ENCODE data around the gene PPP1CB.
A peak's percentile ranks its signal among the peaks of the same experiment; 100 is the strongest.

Gene PPP1CB

DNA sequence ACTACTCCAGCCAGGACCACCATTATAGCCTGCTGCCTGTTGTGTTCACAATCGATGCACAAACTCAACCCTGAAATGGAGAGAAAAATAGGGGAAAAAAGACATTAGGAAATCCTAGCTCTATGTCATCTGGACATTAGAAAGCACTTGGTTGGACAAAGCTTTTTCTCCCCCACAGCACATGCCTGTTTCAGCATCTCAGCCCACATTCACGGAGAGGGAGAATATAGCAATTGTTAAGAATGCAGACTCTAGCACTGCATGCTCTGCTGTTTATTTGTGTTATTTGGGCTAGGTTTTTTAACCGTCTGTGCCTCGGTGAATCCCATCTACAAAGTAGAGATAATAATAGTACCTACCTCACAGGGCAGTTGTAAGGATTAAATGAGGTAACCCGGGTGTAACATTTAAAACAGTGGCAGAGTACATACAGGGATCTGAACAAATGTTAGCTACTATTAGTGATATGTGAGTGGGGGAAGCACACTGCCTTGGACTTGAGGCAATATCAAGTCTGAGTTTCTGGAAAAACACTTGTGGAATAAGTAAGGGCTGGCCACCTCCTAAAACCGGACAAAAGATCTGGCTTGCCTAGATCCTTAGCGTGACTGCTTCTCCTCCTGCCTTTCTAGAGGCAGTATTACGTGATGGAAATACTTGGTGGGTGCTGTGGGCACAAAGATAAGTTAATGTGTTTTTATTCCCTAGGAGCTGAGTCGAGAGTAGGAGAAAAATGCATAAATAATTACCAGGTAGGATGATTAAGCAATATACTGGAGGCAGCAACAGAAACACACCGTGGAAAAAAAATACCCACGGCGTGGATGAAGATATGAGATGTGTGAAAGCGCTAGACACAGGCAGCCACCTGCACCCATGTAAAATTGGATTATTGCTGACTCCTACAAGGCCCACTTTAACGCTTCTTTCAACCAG is 1.0 kb upstream of the PPP1CB start:
- Histone ChIP-seq H3K36me3 (ENCODE audit: control insufficient read depth, low read length) (peaks cover 18% of the 10 kb centered on the region), H3K27ac (ENCODE audit: low read depth, low read length) (peak overlapping the region; percentile 81), H3K4me1 (ENCODE audit: control insufficient read depth, low read length) (peaks cover 24% of the 10 kb centered on the region), H3K27me3 (ENCODE audit: control insufficient read depth, low read length) (no peaks in the 10 kb centered on the region), H3K9me2 (replicated peaks; ENCODE audit: control insufficient read depth, low read length) (no peaks in the 10 kb centered on the region), H3K4me2 (ENCODE audit: low read length) (peak overlapping the region; percentile 80), H3K4me3 (ENCODE audit: low read length) (peak overlapping the region; percentile 91), H3K9me3 (ENCODE audit: control insufficient read depth, insufficient read depth, low read length) (no peaks in the 10 kb centered on the region), H4K20me1 (ENCODE audit: control insufficient read depth, insufficient read depth, low read depth, low read length) (peaks cover 17% of the 10 kb centered on the region), H3F3A (ENCODE audit: control insufficient read depth, insufficient read depth) (0 out of 2 replicates have a peak, but pooled peaks cover 5% of the 10 kb centered on the region), H3K79me2 (ENCODE audit: control insufficient read depth, low read length) (peaks cover 52% of the 10 kb centered on the region)
- no peak for TF ChIP-seq EZH2phosphoT487 (IDR thresholded peaks at IDR 0.05; ENCODE audit: borderline replicate concordance, low read length)
- TF ChIP-seq, protein P1, sequence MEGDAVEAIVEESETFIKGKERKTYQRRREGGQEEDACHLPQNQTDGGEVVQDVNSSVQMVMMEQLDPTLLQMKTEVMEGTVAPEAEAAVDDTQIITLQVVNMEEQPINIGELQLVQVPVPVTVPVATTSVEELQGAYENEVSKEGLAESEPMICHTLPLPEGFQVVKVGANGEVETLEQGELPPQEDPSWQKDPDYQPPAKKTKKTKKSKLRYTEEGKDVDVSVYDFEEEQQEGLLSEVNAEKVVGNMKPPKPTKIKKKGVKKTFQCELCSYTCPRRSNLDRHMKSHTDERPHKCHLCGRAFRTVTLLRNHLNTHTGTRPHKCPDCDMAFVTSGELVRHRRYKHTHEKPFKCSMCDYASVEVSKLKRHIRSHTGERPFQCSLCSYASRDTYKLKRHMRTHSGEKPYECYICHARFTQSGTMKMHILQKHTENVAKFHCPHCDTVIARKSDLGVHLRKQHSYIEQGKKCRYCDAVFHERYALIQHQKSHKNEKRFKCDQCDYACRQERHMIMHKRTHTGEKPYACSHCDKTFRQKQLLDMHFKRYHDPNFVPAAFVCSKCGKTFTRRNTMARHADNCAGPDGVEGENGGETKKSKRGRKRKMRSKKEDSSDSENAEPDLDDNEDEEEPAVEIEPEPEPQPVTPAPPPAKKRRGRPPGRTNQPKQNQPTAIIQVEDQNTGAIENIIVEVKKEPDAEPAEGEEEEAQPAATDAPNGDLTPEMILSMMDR (IDR thresholded peaks at IDR 0.05; ENCODE audit: low read depth, low read length, poor library complexity, severe bottlenecking) = no peak

DNA sequence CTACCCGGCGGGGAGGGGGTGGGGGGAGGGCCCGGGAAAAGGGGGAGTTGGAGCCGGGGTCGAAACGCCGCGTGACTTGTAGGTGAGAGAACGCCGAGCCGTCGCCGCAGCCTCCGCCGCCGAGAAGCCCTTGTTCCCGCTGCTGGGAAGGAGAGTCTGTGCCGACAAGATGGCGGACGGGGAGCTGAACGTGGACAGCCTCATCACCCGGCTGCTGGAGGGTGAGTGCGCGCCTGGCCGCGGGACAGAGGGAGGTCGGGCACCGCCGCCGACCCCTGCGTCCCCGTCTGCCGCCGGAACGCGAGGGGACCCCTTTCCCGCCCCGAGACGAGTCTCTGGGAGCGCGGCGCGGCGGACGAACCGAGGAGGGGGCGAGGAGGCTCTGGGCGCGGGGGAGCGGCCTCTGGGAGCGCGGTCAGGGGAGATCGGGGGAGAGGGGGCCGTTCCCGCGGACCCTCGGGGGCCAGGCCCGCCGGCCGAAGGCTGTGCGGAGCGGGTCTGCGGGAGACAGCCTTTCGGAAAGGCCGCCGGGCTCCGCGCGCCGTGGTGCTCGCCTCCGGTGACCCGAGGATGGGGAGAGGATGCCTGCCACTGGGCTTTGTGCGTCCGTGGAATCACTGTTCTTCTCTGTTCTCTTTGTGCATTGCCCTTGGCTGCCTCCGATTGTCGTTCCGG is 463 bp downstream of the PPP1CB start:
- H3K27me3 ChIP-seq (ENCODE audit: control insufficient read depth, low read length) = no peaks in the 10 kb centered on the region
- H3K9me3 ChIP-seq (ENCODE audit: control insufficient read depth, insufficient read depth, low read length) = no peaks in the 10 kb centered on the region
- H3K4me1 ChIP-seq (ENCODE audit: control insufficient read depth, low read length) = peaks cover 36% of the 10 kb centered on the region
- H3F3A ChIP-seq (ENCODE audit: control insufficient read depth, insufficient read depth) = 0 out of 2 replicates have a peak, but pooled peaks cover 5% of the 10 kb centered on the region
- H3K9me2 ChIP-seq (replicated peaks; ENCODE audit: control insufficient read depth, low read length) = no peaks in the 10 kb centered on the region
- peaks cover 67% of the 10 kb centered on the region for H3K79me2 ChIP-seq (ENCODE audit: control insufficient read depth, low read length)
- H3K4me3 ChIP-seq (ENCODE audit: low read length) = peak overlapping the region; percentile 91
- peak overlapping the region; percentile 81 for H3K27ac ChIP-seq (ENCODE audit: low read depth, low read length)
- TF ChIP-seq, protein P1 (IDR thresholded peaks at IDR 0.05; ENCODE audit: low read depth, low read length, poor library complexity, severe bottlenecking) = no peak
- TF ChIP-seq EZH2phosphoT487 (IDR thresholded peaks at IDR 0.05; ENCODE audit: borderline replicate concordance, low read length) = no peak
- peaks cover 30% of the 10 kb centered on the region for H4K20me1 ChIP-seq (ENCODE audit: control insufficient read depth, insufficient read depth, low read depth, low read length)
- H3K36me3 ChIP-seq (ENCODE audit: control insufficient read depth, low read length) = peaks cover 31% of the 10 kb centered on the region
- H3K4me2 ChIP-seq (ENCODE audit: low read length) = peak overlapping the region; percentile 87

DNA sequence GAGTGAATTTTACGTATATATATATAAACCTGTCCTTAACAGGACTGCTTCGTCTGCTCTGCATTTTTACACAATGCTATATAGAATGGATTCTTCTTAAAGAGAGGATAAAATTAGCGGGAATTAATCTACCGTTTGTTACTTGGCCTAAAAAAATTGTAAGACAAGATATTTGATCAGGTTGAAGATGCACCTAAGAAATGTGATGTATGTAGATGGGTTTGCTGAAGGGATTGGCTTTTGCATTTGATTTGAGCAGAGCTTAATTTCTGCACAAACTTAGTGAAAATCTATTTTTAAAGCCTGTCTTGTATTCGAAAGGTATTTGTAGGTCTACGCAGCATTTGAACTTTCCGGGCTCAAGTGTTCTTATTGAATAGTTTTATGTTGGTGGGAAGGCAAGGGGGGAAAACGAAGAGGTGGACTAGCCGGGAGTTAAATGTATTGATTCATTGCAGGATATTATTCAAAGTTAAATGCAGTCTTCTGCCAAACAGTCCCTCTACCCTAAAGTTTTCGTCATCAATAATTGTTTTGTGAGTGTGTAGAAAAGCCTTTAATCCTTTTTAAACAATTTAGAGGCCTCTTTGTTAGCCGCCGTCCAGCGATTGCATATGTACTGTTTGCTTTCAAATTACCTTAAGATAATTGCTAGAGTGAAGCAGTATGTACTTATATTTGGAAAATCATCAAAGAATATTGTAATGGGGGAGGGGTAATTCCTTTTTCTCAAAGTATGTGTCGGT is 1.2 kb downstream of the PPP1CB start:
- H3F3A ChIP-seq (ENCODE audit: control insufficient read depth, insufficient read depth) = 0 out of 2 replicates have a peak, but pooled peaks cover 5% of the 10 kb centered on the region
- peaks cover 37% of the 10 kb centered on the region for H3K36me3 ChIP-seq (ENCODE audit: control insufficient read depth, low read length)
- H3K27ac ChIP-seq (ENCODE audit: low read depth, low read length) = peak overlapping the region; percentile 81

More for the DNA sequence above, 1.2 kb downstream of the PPP1CB start:
- peaks cover 39% of the 10 kb centered on the region for H3K4me1 ChIP-seq (ENCODE audit: control insufficient read depth, low read length)
- H3K4me3 ChIP-seq (ENCODE audit: low read length) = peak overlapping the region; percentile 91
- peaks cover 74% of the 10 kb centered on the region for H3K79me2 ChIP-seq (ENCODE audit: control insufficient read depth, low read length)
- H4K20me1 ChIP-seq (ENCODE audit: control insufficient read depth, insufficient read depth, low read depth, low read length) = peaks cover 37% of the 10 kb centered on the region
- TF ChIP-seq EZH2phosphoT487 (IDR thresholded peaks at IDR 0.05; ENCODE audit: borderline replicate concordance, low read length) = no peak
- TF ChIP-seq, protein P1 (IDR thresholded peaks at IDR 0.05; ENCODE audit: low read depth, low read length, poor library complexity, severe bottlenecking) = no peak
- H3K27me3 ChIP-seq (ENCODE audit: control insufficient read depth, low read length) = no peaks in the 10 kb centered on the region
- H3K9me2 ChIP-seq (replicated peaks; ENCODE audit: control insufficient read depth, low read length) = no peaks in the 10 kb centered on the region
- H3K4me2 ChIP-seq (ENCODE audit: low read length) = peak overlapping the region; percentile 87
- H3K9me3 ChIP-seq (ENCODE audit: control insufficient read depth, insufficient read depth, low read length) = no peaks in the 10 kb centered on the region

Measured in DOHH2 (cell line).